ENCODE results near the gene PNRC2. TPM values are rescaled to one million over a fixed set of nuclear protein-coding genes. Genes with fewer than 3 reads are reported as not detected.
"Not testable (repeated sequence)": the region's sequence is repeated elsewhere in the genome, so short reads cannot be mapped to it uniquely, and the experiment has no call there.

The PNRC2 gene
- total RNA-seq, 4 donors from 2014 or later = 147 to 211 (median 186) TPM

- no peak overlapping the region for H3K4me3 ChIP-seq (replicated peaks in 1 of 3)
- H3K27ac ChIP-seq = no peak overlapping the region
- no peaks in the 10 kb centered on the region for H3K36me3 ChIP-seq
- TF ChIP-seq CTCF (IDR thresholded peaks at IDR 0.05) (no peak), POLR2A (IDR thresholded peaks at IDR 0.05) (no peak)
- DNase-seq = no peak
- no peaks in the 10 kb centered on the region for H3K27me3 ChIP-seq
- intact Hi-C loops (cut with DNase I) = no loop called here
- H3K9me3 ChIP-seq = no peaks in the 10 kb centered on the region
- H3K4me1 ChIP-seq = peaks cover 17 to 30% of the 10 kb centered on the region in 2 donors
These were observed 47.5 kb downstream of the PNRC2 start for GRCh38 chr1:24007079-24007478.

GRCh38 chr1:24008574-24009184, 49.1 kb downstream of the PNRC2 start:
- intact Hi-C loops (cut with DNase I) = not testable (repeated sequence)
- 38 to 54% methylated on average over 3 of the region's 3 CpGs for WGBS, 2 donors

GRCh38 chr1:24009406-24009805, 49.8 kb downstream of the PNRC2 start:
- WGBS, 2 donors = 96% methylated on average over 1 of the region's 1 CpG
- Histone ChIP-seq H3K9me3 (no peaks in the 10 kb centered on the region), H3K27ac (peak overlapping the region in 1 of 3 donors; percentile 41), H3K4me3 (replicated peaks in 1 of 3) (no peak overlapping the region), H3K4me1 (peaks cover 17 to 30% of the 10 kb centered on the region in 2 donors), H3K36me3 (no peaks in the 10 kb centered on the region), H3K27me3 (no peaks in the 10 kb centered on the region)
- no peak for DNase-seq
- TF ChIP-seq CTCF (IDR thresholded peaks at IDR 0.05) (no peak), POLR2A (IDR thresholded peaks at IDR 0.05) (no peak)
- intact Hi-C loops (cut with DNase I) = no loop called here

More at GRCh38 chr1:24008574-24009184, 49.1 kb downstream of the PNRC2 start:
- not testable (repeated sequence) for H3K4me3 ChIP-seq (replicated peaks in 1 of 3); H3K27me3 ChIP-seq; H3K9me3 ChIP-seq; H3K27ac ChIP-seq; DNase-seq; H3K36me3 ChIP-seq
- H3K4me1 ChIP-seq = peaks cover 17 to 30% of the 10 kb centered on the region in 2 donors

- Histone ChIP-seq H3K4me1 (peaks cover 22 to 40% of the 10 kb centered on the region in 2 donors), H3K27me3 (no peaks in the 10 kb centered on the region), H3K9me3 (no peaks in the 10 kb centered on the region), H3K36me3 (no peaks in the 10 kb centered on the region), H3K4me3 (replicated peaks in 1 of 3) (no peak overlapping the region), H3K27ac (peak overlapping the region in 2 of 3 donors; percentile 17 to 41)
- WGBS, 2 donors = 36 to 43% methylated on average over 4 to 5 of the region's 5 CpGs
- DNase-seq = peak in 1 of 2 donors; percentile 27
- TF ChIP-seq CTCF (IDR thresholded peaks at IDR 0.05) (no peak), POLR2A (IDR thresholded peaks at IDR 0.05) (no peak)
- intact Hi-C loops (cut with DNase I) = no loop called here
These were observed 51.0 kb downstream of the PNRC2 start for GRCh38 chr1:24010650-24011049.

- H3K27me3 ChIP-seq; intact Hi-C loops (cut with DNase I); DNase-seq; H3K36me3 ChIP-seq; H3K4me3 ChIP-seq (replicated peaks in 1 of 3); H3K9me3 ChIP-seq: not testable (repeated sequence)
- 94 to 96% methylated on average over 8 of the region's 8 CpGs for WGBS, 2 donors
- H3K4me1 ChIP-seq = peaks cover 22 to 60% of the 10 kb centered on the region in 2 donors
- peak overlapping the region in 1 of 3 donors; percentile 99 for H3K27ac ChIP-seq
These were observed 53.2 kb downstream of the PNRC2 start for GRCh38 chr1:24012878-24013277.

MicroRNAs encoded within 50 kb of the gene (microRNA counts, 767-probe panel; counts per million panel counts)
- microRNA hsa-miR-378f = 0 to 3,142 counts per million in 2 donors

Small RNA genes within 50 kb of the gene (microRNA-seq; reads per million reads assigned to microRNA genes)
- not detected for gene MIR378F

Small RNA genes within 50 kb of the gene (small RNA-seq; reads per million reads assigned to genes)
- gene MIR378F = not detected

Other genes starting within 250 kb of the PNRC2 start
- 10 to 100 TPM; 33.3 to 49.9 (median 40.5) TPM for gene ELOA, start 216.4 kb upstream of the PNRC2 start, total RNA-seq
- 10 to 100 TPM; 55.3 to 75.8 (median 60.0) TPM for gene PITHD1, start 181.4 kb upstream of the PNRC2 start, total RNA-seq
- 10 to 100 TPM; 31.3 to 75.4 (median 60.6) TPM for gene LYPLA2, start 168.7 kb upstream of the PNRC2 start, total RNA-seq
- gene GALE, start 159.1 kb upstream of the PNRC2 start, total RNA-seq = 10 to 100 TPM in 2 of 4 donors, 1 to 10 TPM in 2; 4.6 to 12.6 (median 8.4) TPM
- 10 to 100 TPM; 35.8 to 84.3 (median 57.0) TPM for gene HMGCL, start 134.4 kb upstream of the PNRC2 start, total RNA-seq
- gene FUCA1, start 91.5 kb upstream of the PNRC2 start, total RNA-seq = 100 to 1,000 TPM in 3 of 4 donors, 10 to 100 TPM in 1; 75.5 to 133 (median 112) TPM
- gene CNR2, start 46.5 kb upstream of the PNRC2 start, total RNA-seq = under 1 TPM; 0.11 to 0.54 (median 0.31) TPM
- gene SRSF10, start 20.5 kb downstream of the PNRC2 start, total RNA-seq = 100 to 1,000 TPM; 158 to 193 (median 172) TPM
- under 1 TPM in 2 of 4 donors, not detected in 2; 0.11 to 0.54 TPM for gene MYOM3, start 152.3 kb downstream of the PNRC2 start, total RNA-seq
- gene IL22RA1, start 183.3 kb downstream of the PNRC2 start, total RNA-seq = 1 to 10 TPM in 1 of 4 donors, not detected in 3; 1.1 TPM
- 1 to 10 TPM; 4.7 to 9.3 (median 6.1) TPM for gene IFNLR1, start 227.5 kb downstream of the PNRC2 start, total RNA-seq